Neural crest cell (in vitro differentiated cells): ENCODE data around the gene UMAD1. TPM values are rescaled to one million over a fixed set of nuclear protein-coding genes. Genes with fewer than 3 reads are reported as not detected.
A peak's percentile ranks its signal among the peaks of the same experiment; 100 is the strongest.

ENCODE experiments used
- DNase-seq: peaks from one replicate; pipeline ENCODE4 v3.0.0; 2021; ENCODE audit warnings: low read depth, mixed read lengths, low spot score
- H3K27ac Mint-ChIP-seq: one replicate; pipeline ENCODE4 v1.8.0; 2021; ENCODE audit warnings: mild to moderate bottlenecking, mixed read lengths; ENCODE audit not compliant: unreplicated experiment
- H3K27me3 Mint-ChIP-seq: 2 replicates; pipeline ENCODE4 v1.8.0; 2021; ENCODE audit warnings: low read depth, mild to moderate bottlenecking, mixed read lengths
- H3K36me3 Mint-ChIP-seq: 2 replicates; pipeline ENCODE4 v1.8.0; 2021; ENCODE audit warnings: low read depth, mild to moderate bottlenecking, mixed read lengths
- H3K4me1 Mint-ChIP-seq: 2 replicates; pipeline ENCODE4 v1.8.0; 2021; ENCODE audit warnings: mixed read lengths
- H3K4me3 Mint-ChIP-seq: one replicate; pipeline ENCODE4 v1.8.0; 2021; ENCODE audit warnings: mild to moderate bottlenecking, mixed read lengths
- H3K9me3 Mint-ChIP-seq: 2 replicates; pipeline ENCODE4 v1.8.0; 2021; ENCODE audit warnings: mixed read lengths
- total RNA-seq: library from RNA; stranded (reverse); gene quantifications from 2 replicates; pipeline ENCODE4 v1.2.1, GENCODE V29; 2021
- TF ChIP-seq, protein P1 (sequence below): fragments of 200-600 bp; sonication (generic); conservative IDR thresholded peaks from 2 replicates; pipeline ENCODE4 v1.5.0; 2021; ENCODE audit warnings: antibody characterized with exemption, mild to moderate bottlenecking

Gene UMAD1
- total RNA-seq, 1 donor from 2014 or later: 9.8 TPM

DNA sequence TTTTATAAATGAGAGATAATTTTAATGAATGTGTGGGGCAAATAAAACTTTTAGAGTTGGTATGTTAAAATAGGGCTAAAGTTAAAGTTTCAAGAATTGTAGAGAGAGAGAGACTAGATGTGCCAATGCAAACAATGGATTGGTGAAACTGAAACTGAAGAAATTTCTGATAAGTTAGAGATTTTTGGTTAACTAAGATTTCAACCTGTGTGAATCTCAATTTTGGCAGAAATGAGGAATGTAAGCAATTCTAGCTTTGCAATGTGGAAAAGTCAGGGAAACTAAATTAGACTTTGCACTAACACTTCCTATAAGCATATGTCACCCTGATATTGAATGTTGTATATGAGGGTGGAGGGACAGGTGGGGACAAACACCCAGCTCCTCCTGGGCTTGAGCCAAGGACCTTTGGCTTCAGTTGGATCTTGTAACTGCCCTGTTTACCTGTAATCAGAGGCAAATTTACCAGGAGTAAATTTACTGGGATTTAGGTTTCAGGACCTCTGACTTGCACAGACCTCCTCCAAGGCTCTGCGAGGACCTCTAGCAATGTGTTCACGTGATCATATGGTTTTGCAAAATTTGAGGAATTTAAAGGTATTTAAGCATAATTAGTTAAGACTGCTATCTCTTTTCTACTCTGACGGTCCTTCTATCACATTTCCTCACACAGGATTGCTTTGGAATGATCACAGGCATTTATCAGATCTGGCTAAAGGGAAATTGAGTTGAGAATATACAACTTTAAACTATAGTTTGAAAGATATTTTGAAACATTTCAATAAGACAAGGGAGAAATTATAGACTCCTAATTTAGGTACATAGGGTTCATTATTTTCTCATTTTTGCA is 110.9 kb downstream of the UMAD1 start:
- TF ChIP-seq, protein P1, sequence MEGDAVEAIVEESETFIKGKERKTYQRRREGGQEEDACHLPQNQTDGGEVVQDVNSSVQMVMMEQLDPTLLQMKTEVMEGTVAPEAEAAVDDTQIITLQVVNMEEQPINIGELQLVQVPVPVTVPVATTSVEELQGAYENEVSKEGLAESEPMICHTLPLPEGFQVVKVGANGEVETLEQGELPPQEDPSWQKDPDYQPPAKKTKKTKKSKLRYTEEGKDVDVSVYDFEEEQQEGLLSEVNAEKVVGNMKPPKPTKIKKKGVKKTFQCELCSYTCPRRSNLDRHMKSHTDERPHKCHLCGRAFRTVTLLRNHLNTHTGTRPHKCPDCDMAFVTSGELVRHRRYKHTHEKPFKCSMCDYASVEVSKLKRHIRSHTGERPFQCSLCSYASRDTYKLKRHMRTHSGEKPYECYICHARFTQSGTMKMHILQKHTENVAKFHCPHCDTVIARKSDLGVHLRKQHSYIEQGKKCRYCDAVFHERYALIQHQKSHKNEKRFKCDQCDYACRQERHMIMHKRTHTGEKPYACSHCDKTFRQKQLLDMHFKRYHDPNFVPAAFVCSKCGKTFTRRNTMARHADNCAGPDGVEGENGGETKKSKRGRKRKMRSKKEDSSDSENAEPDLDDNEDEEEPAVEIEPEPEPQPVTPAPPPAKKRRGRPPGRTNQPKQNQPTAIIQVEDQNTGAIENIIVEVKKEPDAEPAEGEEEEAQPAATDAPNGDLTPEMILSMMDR: no peak
- no peak overlapping the region for H3K4me3 Mint-ChIP-seq
- no peaks in the 10 kb centered on the region for H3K4me1 Mint-ChIP-seq
- no peaks in the 10 kb centered on the region for H3K36me3 Mint-ChIP-seq
- DNase-seq: no peak
- H3K27me3 Mint-ChIP-seq: no peaks in the 10 kb centered on the region
- H3K27ac Mint-ChIP-seq: no peak overlapping the region
- no peaks in the 10 kb centered on the region for H3K9me3 Mint-ChIP-seq

DNA sequence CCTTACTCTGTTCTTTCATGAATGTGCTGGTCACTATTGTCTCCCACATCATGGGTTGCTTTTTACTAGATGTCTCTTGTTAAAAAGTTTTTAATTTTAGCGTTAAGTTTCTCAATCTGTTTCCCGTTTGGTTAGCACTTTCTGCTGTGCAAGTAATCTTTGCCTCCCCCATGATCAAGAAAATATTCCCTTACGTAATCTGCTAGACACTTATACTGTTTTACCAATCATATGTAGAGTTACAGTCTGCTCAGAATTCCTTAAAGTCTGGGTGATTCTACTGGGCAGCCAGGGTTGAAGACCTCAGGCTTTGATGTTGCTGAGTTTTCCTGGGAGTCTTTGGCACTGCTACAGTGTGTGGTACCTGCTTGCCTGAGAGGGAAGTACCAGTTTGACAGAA is 116.0 kb downstream of the UMAD1 start:
- H3K36me3 Mint-ChIP-seq: no peaks in the 10 kb centered on the region
- no peaks in the 10 kb centered on the region for H3K4me1 Mint-ChIP-seq
- TF ChIP-seq, protein P1: no peak
- H3K4me3 Mint-ChIP-seq: no peak overlapping the region
- H3K9me3 Mint-ChIP-seq: no peaks in the 10 kb centered on the region
- no peak for DNase-seq
- no peaks in the 10 kb centered on the region for H3K27me3 Mint-ChIP-seq
- H3K27ac Mint-ChIP-seq: no peak overlapping the region

DNA sequence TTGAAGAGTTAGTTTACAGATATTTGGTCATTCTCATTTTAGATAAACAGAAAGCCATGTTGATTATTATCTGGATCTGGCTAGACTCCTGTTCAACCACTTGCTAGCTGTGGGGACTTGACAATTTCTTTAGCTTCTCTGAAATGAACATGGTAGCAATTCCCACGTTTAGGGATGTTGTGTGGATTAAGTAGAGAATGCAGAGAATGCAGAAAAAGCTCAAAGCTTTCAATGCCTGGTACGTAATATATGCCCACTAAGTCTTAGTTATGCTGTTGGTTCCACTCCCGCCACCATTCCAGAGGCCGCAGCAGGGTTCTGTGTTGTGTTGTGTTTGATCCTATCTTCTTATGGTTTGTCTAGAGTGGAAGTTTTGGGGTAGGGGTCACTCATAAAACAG is 117.0 kb downstream of the UMAD1 start:
- Mint-ChIP-seq H3K27ac (no peak overlapping the region), H3K36me3 (no peaks in the 10 kb centered on the region), H3K9me3 (no peaks in the 10 kb centered on the region), H3K4me3 (no peak overlapping the region), H3K27me3 (no peaks in the 10 kb centered on the region), H3K4me1 (no peaks in the 10 kb centered on the region)
- DNase-seq: no peak
- TF ChIP-seq, protein P1: no peak

- Mint-ChIP-seq H3K27ac (no peak overlapping the region), H3K9me3 (no peaks in the 10 kb centered on the region), H3K4me3 (no peak overlapping the region), H3K36me3 (no peaks in the 10 kb centered on the region), H3K4me1 (no peaks in the 10 kb centered on the region), H3K27me3 (no peaks in the 10 kb centered on the region)
- TF ChIP-seq, protein P1: peak; percentile 54
- DNase-seq: no peak
Measured at GRCh38 chr7:7761340-7761973, 120.9 kb downstream of the UMAD1 start.

DNA sequence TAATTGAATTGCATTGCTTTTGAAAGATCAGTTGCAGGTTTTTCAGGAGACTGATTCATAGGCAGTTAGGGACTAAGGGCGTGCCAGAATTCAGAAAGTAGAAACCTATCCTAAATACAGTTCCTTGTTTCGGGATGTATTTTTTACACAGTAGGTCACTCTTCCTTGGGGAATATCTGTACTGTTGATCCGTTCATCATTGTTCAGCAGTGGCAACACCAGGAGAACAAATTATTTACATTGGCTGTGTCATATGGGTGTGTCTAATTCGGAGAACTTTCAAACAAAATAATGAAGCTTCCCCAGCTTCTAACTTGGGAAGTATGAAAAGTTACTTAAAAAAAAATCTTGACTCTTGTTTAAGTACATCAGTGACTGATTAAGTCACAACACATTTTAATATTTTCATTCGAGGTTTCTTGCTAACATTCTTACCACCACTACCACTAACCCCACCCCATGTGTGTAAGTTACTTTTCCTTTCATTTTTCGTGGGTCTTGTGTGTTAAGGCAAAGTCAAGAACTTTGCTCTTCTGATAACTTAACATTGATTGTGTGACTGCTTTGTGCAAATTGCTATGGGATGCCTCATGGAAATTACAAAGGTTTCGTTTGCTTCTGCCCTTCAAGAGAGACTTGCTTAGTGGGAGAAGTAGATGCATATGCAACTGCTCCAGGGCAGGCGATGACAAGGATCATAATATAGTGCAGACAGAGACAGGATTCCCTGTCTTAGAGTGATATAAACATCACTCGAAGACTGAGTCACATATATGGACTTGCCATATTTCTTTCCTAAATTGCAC is 121.6 kb downstream of the UMAD1 start:
- no peaks in the 10 kb centered on the region for H3K36me3 Mint-ChIP-seq
- H3K9me3 Mint-ChIP-seq: no peaks in the 10 kb centered on the region
- H3K4me1 Mint-ChIP-seq: no peaks in the 10 kb centered on the region
- no peak for DNase-seq
- no peaks in the 10 kb centered on the region for H3K27me3 Mint-ChIP-seq
- TF ChIP-seq, protein P1: no peak
- no peak overlapping the region for H3K27ac Mint-ChIP-seq
- no peak overlapping the region for H3K4me3 Mint-ChIP-seq
